ACC112 (cell line): Measurements from ENCODE around the gene KRI1.

Experiments
- H2AFZ ChIP-seq: fragments of 200-600 bp; sonication (generic); one replicate; pipeline ENCODE4 v1.6.0; 2017; ENCODE audit warnings: antibody characterized with exemption, low read length; ENCODE audit not compliant: unreplicated experiment
- H3K27ac ChIP-seq: fragments of 200-600 bp; sonication (generic); 2 replicates; pipeline ENCODE4 v1.5.1; 2014; ENCODE audit warnings: low read depth, mild to moderate bottlenecking, antibody characterized with exemption, low read length, moderate library complexity
- H3K27me3 ChIP-seq: fragments of 200-600 bp; sonication (generic); 2 replicates; pipeline ENCODE4 v1.6.1; 2014; ENCODE audit warnings: mild to moderate bottlenecking, antibody characterized with exemption, low read length, moderate library complexity, mixed read lengths; ENCODE audit not compliant: insufficient read depth
- H3K36me3 ChIP-seq: fragments of 200-600 bp; sonication (generic); 2 replicates; pipeline ENCODE4 v1.6.1; 2016; ENCODE audit warnings: mild to moderate bottlenecking, antibody characterized with exemption, low read length, moderate library complexity, mixed read lengths; ENCODE audit not compliant: insufficient read depth
- H3K4me1 ChIP-seq: fragments of 200-600 bp; sonication (generic); one replicate; pipeline ENCODE4 v1.6.1; 2016; ENCODE audit warnings: low read length, mixed read lengths; ENCODE audit not compliant: insufficient read depth, unreplicated experiment, control insufficient read depth
- H3K4me3 ChIP-seq: fragments of 200-600 bp; sonication (generic); 2 replicates; pipeline ENCODE4 v1.5.1; 2014; ENCODE audit warnings: mild to moderate bottlenecking, low read depth, low read length
- H3K79me2 ChIP-seq: fragments of 200-600 bp; sonication (generic); one replicate; pipeline ENCODE4 v1.6.0; 2016; ENCODE audit warnings: low read length; ENCODE audit not compliant: control insufficient read depth, unreplicated experiment, insufficient read depth

The KRI1 gene

GRCh38 chr19:10517361-10517759, 48.5 kb downstream of the KRI1 start, which contains the start of gene S1PR5:
TSS of gene S1PR5 (minus strand) at chr19:10517447. CDS start at chr19:10515011, 2,436 bp downstream.
- peaks cover 11% of the 10 kb centered on the region for H3K4me1 ChIP-seq
- H3K27ac ChIP-seq: no peak within 1 kb of the TSS
- H3K79me2 ChIP-seq: no peaks in the 10 kb centered on the region
- H3K36me3 ChIP-seq: no peaks in the 10 kb centered on the region
- H3K4me3 ChIP-seq: peak within 1 kb of the TSS; percentile 78
- peak within 1 kb of the TSS; percentile 69 for H2AFZ ChIP-seq
- H3K27me3 ChIP-seq: no peaks in the 10 kb centered on the region

DNA sequence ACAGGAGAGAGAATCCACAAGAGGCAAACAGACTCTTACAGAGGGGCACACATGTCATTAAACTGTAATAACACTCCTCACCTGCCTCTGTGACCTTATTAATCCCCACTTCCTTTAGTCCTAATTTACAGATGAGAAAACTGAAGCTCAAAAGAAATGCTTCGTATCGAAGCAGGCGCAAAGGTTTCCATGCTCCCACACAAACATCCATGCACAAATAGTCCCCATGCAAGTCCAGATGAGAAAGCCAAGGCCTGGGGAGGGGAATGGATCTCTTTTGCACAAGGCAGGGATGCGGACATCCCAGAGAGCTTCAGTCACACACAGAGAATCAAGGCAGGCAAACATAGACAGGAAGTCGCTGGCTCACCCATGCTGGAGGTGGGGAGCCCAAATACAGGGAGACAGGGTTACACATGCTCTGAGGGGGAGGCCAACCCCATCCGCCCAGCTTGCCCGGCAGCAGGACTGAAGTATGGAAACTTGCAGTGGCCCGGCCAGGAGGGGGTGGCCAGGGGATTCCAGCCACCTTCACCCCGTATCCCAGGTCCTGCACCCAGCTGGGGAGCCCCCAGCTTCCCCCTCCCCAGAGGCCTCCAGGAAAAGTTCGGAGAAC, 49.0 kb downstream of the KRI1 start:
- no peaks in the 10 kb centered on the region for H3K79me2 ChIP-seq
- H2AFZ ChIP-seq: no peak overlapping the region
- peaks cover 11% of the 10 kb centered on the region for H3K4me1 ChIP-seq
- no peaks in the 10 kb centered on the region for H3K27me3 ChIP-seq
- no peak overlapping the region for H3K27ac ChIP-seq
- no peaks in the 10 kb centered on the region for H3K36me3 ChIP-seq
- H3K4me3 ChIP-seq: peak overlapping the region; percentile 78

- H3K36me3 ChIP-seq: no peaks in the 10 kb centered on the region
- H3K4me3 ChIP-seq: no peak overlapping the region
- no peaks in the 10 kb centered on the region for H3K79me2 ChIP-seq
- H2AFZ ChIP-seq: no peak overlapping the region
- H3K27me3 ChIP-seq: no peaks in the 10 kb centered on the region
- no peak overlapping the region for H3K27ac ChIP-seq
- peaks cover 11% of the 10 kb centered on the region for H3K4me1 ChIP-seq
Measured at GRCh38 chr19:10516064-10516385, 49.8 kb downstream of the KRI1 start.

GRCh38 chr19:10514211-10515145, 51.3 kb downstream of the KRI1 start:
- Histone ChIP-seq H2AFZ (no peak overlapping the region), H3K79me2 (no peaks in the 10 kb centered on the region), H3K36me3 (no peaks in the 10 kb centered on the region), H3K4me1 (peaks cover 11% of the 10 kb centered on the region), H3K4me3 (no peak overlapping the region), H3K27ac (no peak overlapping the region), H3K27me3 (no peaks in the 10 kb centered on the region)

DNA sequence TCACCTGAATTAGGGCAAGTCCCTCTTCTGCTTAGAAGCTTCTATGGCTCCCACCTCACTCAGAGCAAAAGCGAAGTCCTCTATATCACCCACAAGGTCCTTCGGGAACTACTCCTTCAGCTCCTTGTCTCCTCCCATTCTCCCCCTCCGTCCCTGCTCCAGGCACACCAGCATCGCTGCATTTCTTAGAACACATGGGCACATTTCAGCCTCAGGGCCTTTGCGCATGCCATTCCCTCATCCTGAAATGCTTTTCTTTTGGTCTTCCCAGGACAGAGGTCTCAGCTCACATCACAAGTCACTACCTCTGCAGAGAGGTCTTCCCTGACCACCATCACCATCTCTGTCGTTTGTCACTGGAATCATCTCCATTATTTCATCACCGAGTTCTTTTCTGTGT, 52.6 kb downstream of the KRI1 start:
- no peak overlapping the region for H2AFZ ChIP-seq
- H3K27me3 ChIP-seq: no peaks in the 10 kb centered on the region

DNA sequence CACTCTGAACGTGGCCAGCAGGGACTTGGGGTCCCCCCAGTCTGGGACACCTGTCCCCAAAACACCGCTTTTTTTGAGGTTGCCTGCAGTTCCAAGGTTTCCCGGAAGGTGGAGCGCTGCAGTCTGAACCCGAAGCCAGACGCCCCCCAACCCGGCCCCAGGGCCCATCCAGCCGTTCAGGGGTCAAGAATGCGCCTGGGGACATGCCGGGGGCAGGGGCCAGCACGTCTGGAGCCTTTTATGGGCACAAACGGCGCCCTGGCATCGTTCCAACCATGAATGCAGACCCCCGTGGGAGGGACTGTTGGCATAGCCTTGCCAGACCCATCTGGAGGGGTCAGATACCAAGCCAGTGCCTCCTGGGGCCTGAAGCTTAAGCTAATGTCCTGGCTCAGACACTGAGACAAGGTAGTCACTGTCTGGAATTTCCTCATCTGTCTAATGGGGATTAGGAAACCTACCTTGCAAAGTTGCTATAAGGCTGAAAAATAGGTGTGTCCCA, 55.5 kb downstream of the KRI1 start:
- no peak overlapping the region for H3K27ac ChIP-seq
- H3K79me2 ChIP-seq: no peaks in the 10 kb centered on the region
- H3K4me1 ChIP-seq: no peaks in the 10 kb centered on the region
- no peaks in the 10 kb centered on the region for H3K36me3 ChIP-seq
- no peaks in the 10 kb centered on the region for H3K27me3 ChIP-seq
- no peak overlapping the region for H3K4me3 ChIP-seq
- H2AFZ ChIP-seq: no peak overlapping the region

More for the DNA sequence above, 52.6 kb downstream of the KRI1 start:
- H3K4me1 ChIP-seq: peaks cover 6% of the 10 kb centered on the region
- no peak overlapping the region for H3K27ac ChIP-seq
- H3K79me2 ChIP-seq: no peaks in the 10 kb centered on the region
- H3K4me3 ChIP-seq: no peak overlapping the region
- no peaks in the 10 kb centered on the region for H3K36me3 ChIP-seq

DNA sequence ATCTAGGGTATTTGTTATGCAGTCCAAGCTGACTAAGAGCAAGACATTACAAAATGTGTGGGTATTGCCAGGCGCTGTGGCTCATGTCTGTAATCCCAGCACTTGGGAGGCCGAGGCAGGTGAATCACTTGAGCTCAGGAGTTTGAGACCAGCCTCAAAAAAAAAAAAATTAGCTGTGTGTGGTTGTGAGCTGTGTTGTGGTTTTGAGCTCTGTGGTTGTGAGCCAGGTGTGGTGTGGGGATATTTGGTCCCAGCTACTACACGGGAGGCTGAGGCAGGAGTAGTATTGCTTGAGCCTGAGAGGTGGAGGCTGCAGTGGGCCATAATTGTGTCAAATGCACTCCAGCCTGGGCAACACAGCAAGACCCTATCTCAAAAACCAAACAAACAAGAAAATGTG, 57.1 kb downstream of the KRI1 start:
- Histone ChIP-seq H3K27me3 (no peaks in the 10 kb centered on the region), H3K27ac (no peak overlapping the region), H3K36me3 (no peaks in the 10 kb centered on the region), H3K4me3 (no peak overlapping the region), H3K4me1 (no peaks in the 10 kb centered on the region), H2AFZ (no peak overlapping the region), H3K79me2 (no peaks in the 10 kb centered on the region)

- H3K4me3 ChIP-seq: no peak overlapping the region
- no peaks in the 10 kb centered on the region for H3K79me2 ChIP-seq
- H2AFZ ChIP-seq: no peak overlapping the region
- H3K4me1 ChIP-seq: no peaks in the 10 kb centered on the region
- H3K27ac ChIP-seq: no peak overlapping the region
- no peaks in the 10 kb centered on the region for H3K27me3 ChIP-seq
- no peaks in the 10 kb centered on the region for H3K36me3 ChIP-seq
Measured at GRCh38 chr19:10508036-10508435, 57.8 kb downstream of the KRI1 start.

- Histone ChIP-seq H3K4me3 (no peak overlapping the region), H3K27me3 (no peaks in the 10 kb centered on the region), H3K79me2 (peaks cover 17% of the 10 kb centered on the region), H3K27ac (no peak overlapping the region), H2AFZ (no peak overlapping the region), H3K4me1 (peaks cover 2% of the 10 kb centered on the region), H3K36me3 (no peaks in the 10 kb centered on the region)
Measured at GRCh38 chr19:10505583-10506229, 60.1 kb downstream of the KRI1 start.
